CD14-positive monocyte (primary cell): ENCODE data around the gene CNOT3. TPM values are rescaled to one million over a fixed set of nuclear protein-coding genes. Genes with fewer than 3 reads are reported as not detected.
"Not testable (repeated sequence)": the region's sequence is repeated elsewhere in the genome, so short reads cannot be mapped to it uniquely, and the experiment has no call there.

Experiments used
- DNase-seq, 3 donors: peaks; one replicate each; pipeline ENCODE4 v3.0.0-alpha.2; 2011 to 2022
- H2AFZ ChIP-seq: 2 replicates; pipeline ENCODE4 v1.6.0; 2012; ENCODE audit warnings: mild to moderate bottlenecking, low read depth, low read length, inconsistent platforms; ENCODE audit not compliant: insufficient read depth, poor library complexity, severe bottlenecking
- H3K27ac ChIP-seq, 2 donors: 1 replicate in 1 of 2; 2 replicates in 1 of 2; pipeline ENCODE4 v1.5.1; 2012 to 2013; ENCODE audit warnings: low read length in 2 of 2, control low read depth in 1 of 2, inconsistent platforms in 1 of 2, low read depth in 1 of 2, mild to moderate bottlenecking in 1 of 2
- H3K27me3 ChIP-seq, 2 donors: one replicate each; pipeline versions ENCODE4 v1.6.0 to v1.6.1; 2011 to 2013; ENCODE audit warnings: low read length in 2 of 2; ENCODE audit not compliant: control insufficient read depth in 2 of 2, insufficient read depth in 2 of 2
- H3K36me3 ChIP-seq, 2 donors: replicated peaks in 1 of 2; 1 replicate in 1 of 2; 2 replicates in 1 of 2; pipeline versions ENCODE4 v1.5.1 to v1.6.1; 2012 to 2013; ENCODE audit warnings: low read length in 2 of 2, control low read depth in 1 of 2, inconsistent platforms in 1 of 2, mild to moderate bottlenecking in 1 of 2; ENCODE audit not compliant: insufficient read depth in 2 of 2, control insufficient read depth in 1 of 2
- H3K4me1 ChIP-seq, 2 donors: 1 replicate in 1 of 2; 2 replicates in 1 of 2; pipeline versions ENCODE4 v1.5.1 to v1.6.1; 2012 to 2013; ENCODE audit warnings: low read length in 2 of 2, control low read depth in 1 of 2, inconsistent platforms in 1 of 2, mild to moderate bottlenecking in 1 of 2, moderate library complexity in 1 of 2; ENCODE audit not compliant: insufficient read depth in 2 of 2, control insufficient read depth in 1 of 2
- H3K4me2 ChIP-seq: replicated peaks from 2 replicates; pipeline ENCODE3; 2012; ENCODE audit warnings: low read length, moderate library complexity, mild to moderate bottlenecking; ENCODE audit not compliant: poor library complexity, severe bottlenecking; ENCODE audit errors: extremely low read depth
- H3K4me3 ChIP-seq, 3 experiments: fragments of 200-600 bp in 1 of 3; sonication (generic) in 1 of 3; replicated peaks in 1 of 3; 1 replicate in 2 of 3; 2 replicates in 1 of 3; pipeline ENCODE4 v1.5.1; 2011 to 2013; ENCODE audit warnings: low read length in 3 of 3, mild to moderate bottlenecking in 3 of 3, control low read depth in 2 of 3, low read depth in 2 of 3, inconsistent platforms in 1 of 3, moderate library complexity in 1 of 3
- H3K79me2 ChIP-seq: 2 replicates; pipeline ENCODE4 v1.6.0; 2012; ENCODE audit warnings: mild to moderate bottlenecking, control low read depth, inconsistent platforms, low read length, moderate library complexity; ENCODE audit not compliant: insufficient read depth
- H3K9ac ChIP-seq: 2 replicates; pipeline ENCODE4 v1.6.0; 2017; ENCODE audit warnings: low read length, mild to moderate bottlenecking; ENCODE audit not compliant: insufficient read depth, poor library complexity, severe bottlenecking
- H3K9me3 ChIP-seq, 2 donors: replicated peaks in 1 of 2; 1 replicate in 1 of 2; 2 replicates in 1 of 2; pipeline versions ENCODE4 v1.5.1 to v1.6.1; 2012 to 2013; ENCODE audit warnings: low read length in 2 of 2, control low read depth in 1 of 2; ENCODE audit not compliant: control insufficient read depth in 1 of 2, insufficient read depth in 1 of 2
- H4K20me1 ChIP-seq: 2 replicates; pipeline ENCODE4 v1.6.0; 2012; ENCODE audit warnings: mild to moderate bottlenecking, low read length, control low read depth, moderate library complexity; ENCODE audit not compliant: insufficient read depth
- H3K27ac Mint-ChIP-seq, 7 donors: one replicate each; pipeline ENCODE4 v1.8.0; 2020; ENCODE audit warnings: mild to moderate bottlenecking in 7 of 7, mixed read lengths in 7 of 7, moderate library complexity in 6 of 7, inconsistent platforms in 2 of 7
- H3K27me3 Mint-ChIP-seq, 3 donors: one replicate each; pipeline ENCODE4 v1.8.0; 2021 to 2022; ENCODE audit warnings: low read depth in 3 of 3, mild to moderate bottlenecking in 3 of 3, mixed read lengths in 3 of 3, moderate library complexity in 3 of 3, inconsistent platforms in 1 of 3
- H3K36me3 Mint-ChIP-seq, 2 donors: one replicate each; pipeline ENCODE4 v1.8.0; 2020; ENCODE audit warnings: mixed read lengths in 2 of 2, inconsistent platforms in 1 of 2, mild to moderate bottlenecking in 1 of 2
- H3K4me1 Mint-ChIP-seq: one replicate; pipeline ENCODE4 v1.8.0; 2020; ENCODE audit warnings: mild to moderate bottlenecking, mixed read lengths
- H3K4me3 Mint-ChIP-seq, 2 donors: one replicate each; pipeline ENCODE4 v1.8.0; 2020; ENCODE audit warnings: mild to moderate bottlenecking in 2 of 2, mixed read lengths in 2 of 2, moderate library complexity in 1 of 2
- H3K9me3 Mint-ChIP-seq, 7 donors: one replicate each; pipeline ENCODE4 v1.8.0; 2020 to 2022; ENCODE audit warnings: mixed read lengths in 7 of 7, mild to moderate bottlenecking in 6 of 7, moderate library complexity in 6 of 7, inconsistent platforms in 2 of 7
- CTCF ChIP-seq: fragments of 200-600 bp; IDR thresholded peaks from one replicate; pipeline ENCODE4 v1.8.0; 2022; ENCODE audit warnings: antibody characterized with exemption, mild to moderate bottlenecking
- WGBS: methylation state at CpG from one replicate; pipeline ENCODE4 v1.1.5; 2013; ENCODE audit warnings: missing lambda C conversion rate; ENCODE audit not compliant: insufficient coverage; 5-methylcytosine and 5-hydroxymethylcytosine counted together
- intact Hi-C, 2 donors: fragments of 100-400 bp; cut with micrococcal nuclease; formaldehyde crosslinking; loops; one replicate each; pipeline versions ENCODE4 v1.15.0 to v1.15.1; 2023
- polyA plus RNA-seq, 3 donors: library from polyadenylated mRNA; depleted of rRNA in 1 of 3; unstranded in 2 of 3; stranded (reverse) in 1 of 3; fragments of 300-500 nt in 2 of 3; fragments of >200 nt in 1 of 3; fragmentation: Illumina TruSeq in 2 of 3; gene quantifications; 1 replicate in 2 of 3; 2 replicates in 1 of 3; pipeline ENCODE4 v1.2.3, GENCODE V29; 2012 to 2021

CNOT3 gene
- polyA plus RNA-seq, 3 donors: 3.0 to 22.5 (median 4.2) TPM

GRCh38 chr19:54094426-54095000, 43.0 kb upstream of the CNOT3 start:
- H3K9ac ChIP-seq: no peak overlapping the region
- Mint-ChIP-seq H3K36me3 (peaks cover 17 to 31% of the 10 kb centered on the region in 2 donors), H3K27ac (no peak overlapping the region), H3K4me1 (peaks cover 38% of the 10 kb centered on the region), H3K27me3 (peaks cover 0 to 16% (median 9%) of the 10 kb centered on the region in 3 donors), H3K9me3 (peaks cover 0 to 13% (median 7%) of the 10 kb centered on the region in 7 donors), H3K4me3 (no peak overlapping the region)
- peaks cover 31% of the 10 kb centered on the region for H4K20me1 ChIP-seq
- H3K4me3 ChIP-seq: no peak overlapping the region
- peaks cover 48 to 54% of the 10 kb centered on the region in 2 donors for H3K4me1 ChIP-seq
- 31% methylated on average over 15 of the region's 17 CpGs for WGBS
- no peaks in the 10 kb centered on the region for H3K27me3 ChIP-seq
- intact Hi-C loops: loop anchor here in 1 of 2 donors (10.0 kb wide), 1 partner anchor 50 kb away; no protein-coding TSS in a partner anchor
- no peak for TF ChIP-seq CTCF
- H2AFZ ChIP-seq: no peak overlapping the region
- peaks cover 8 to 16% of the 10 kb centered on the region in 2 donors for H3K36me3 ChIP-seq
- peaks cover 41% of the 10 kb centered on the region for H3K79me2 ChIP-seq
- peak overlapping the region; percentile 13 for H3K4me2 ChIP-seq
- peaks cover 5 to 9% of the 10 kb centered on the region in 2 donors for H3K9me3 ChIP-seq
- H3K27ac ChIP-seq: no peak overlapping the region
- DNase-seq: no peak

- Histone ChIP-seq H3K27ac (no peak overlapping the region), H4K20me1 (peaks cover 31% of the 10 kb centered on the region), H3K4me3 (peak overlapping the region in 1 of 3 experiments; percentile 92), H3K4me1 (peaks cover 56 to 62% of the 10 kb centered on the region in 2 donors), H3K4me2 (peak overlapping the region; percentile 72), H3K27me3 (no peaks in the 10 kb centered on the region), H2AFZ (no peak overlapping the region), H3K36me3 (peaks cover 8 to 16% of the 10 kb centered on the region in 2 donors), H3K9ac (no peak overlapping the region), H3K79me2 (peaks cover 49% of the 10 kb centered on the region), H3K9me3 (peaks cover 5 to 9% of the 10 kb centered on the region in 2 donors)
- Mint-ChIP-seq H3K27ac (no peak overlapping the region), H3K27me3 (peaks cover 0 to 11% (median 8%) of the 10 kb centered on the region in 3 donors), H3K9me3 (peaks cover 0 to 13% (median 7%) of the 10 kb centered on the region in 7 donors), H3K36me3 (peaks cover 18 to 35% of the 10 kb centered on the region in 2 donors), H3K4me1 (peaks cover 46% of the 10 kb centered on the region), H3K4me3 (peak overlapping the region in 1 of 2 donors; percentile 92)
- 72% methylated on average over 22 of the region's 22 CpGs for whole genome bisulfite sequencing
- intact Hi-C loops: loop anchor here in 1 of 2 donors (10.0 kb wide), 1 partner anchor 50 kb away; no protein-coding TSS in a partner anchor
- TF ChIP-seq CTCF: no peak
- no peak for DNase-seq
Measured at GRCh38 chr19:54095136-54095858, 42.3 kb upstream of the CNOT3 start.

- H3K27ac Mint-ChIP-seq: peak overlapping the region in 6 of 7 donors; percentile 76 to 94 (median 90)
- 2% methylated on average over 46 of the region's 46 CpGs for WGBS
Measured at GRCh38 chr19:54095859-54096616, 41.5 kb upstream of the CNOT3 start.

More at GRCh38 chr19:54095859-54096616, 41.5 kb upstream of the CNOT3 start:
- Mint-ChIP-seq H3K9me3 (peaks cover 0 to 13% (median 5%) of the 10 kb centered on the region in 7 donors), H3K4me3 (peak overlapping the region; percentile 81 to 96), H3K36me3 (peaks cover 18 to 35% of the 10 kb centered on the region in 2 donors), H3K4me1 (peaks cover 53% of the 10 kb centered on the region)
- not testable (repeated sequence) for H3K27me3 ChIP-seq, H3K9me3 ChIP-seq, H3K27me3 Mint-ChIP-seq
- Histone ChIP-seq H3K4me1 (peaks cover 62 to 69% of the 10 kb centered on the region in 2 donors), H4K20me1 (peaks cover 31% of the 10 kb centered on the region), H3K27ac (peak overlapping the region in 1 of 2 donors; percentile 80), H3K36me3 (peaks cover 8 to 16% of the 10 kb centered on the region in 2 donors), H3K4me2 (peak overlapping the region; percentile 72), H3K9ac (peak overlapping the region; percentile 66), H3K79me2 (peaks cover 57% of the 10 kb centered on the region), H3K4me3 (peak overlapping the region; percentile 17 to 92 (median 26)), H2AFZ (peak overlapping the region; percentile 64)
- DNase-seq: peak; percentile 35 to 51 (median 46)
- intact Hi-C loops: loop anchor here in 1 of 2 donors (10.0 kb wide), 1 partner anchor 51 kb away; no protein-coding TSS in a partner anchor
